OCI-LY7 (cell line): ENCODE measurements around the gene ATP6V1E1. TPM values are rescaled to one million over a fixed set of nuclear protein-coding genes. Genes with fewer than 3 reads are reported as not detected.

Source experiments
- BruUV-seq: library from RNA; stranded (reverse); fragments of 400-500 nt; replicated peaks from 2 replicates; lab custom pipeline; 2021; lab: Mats Ljungman, UMichigan
- CTCF ChIA-PET: fragments of 300-600 bp; sonication (Branson Sonifier 250); formaldehyde crosslinking; loops from one replicate; lab custom pipeline; 2022; ENCODE audit warnings: antibody characterized with exemption; ENCODE audit not compliant: unreplicated experiment; lab: Charles Lee
- POLR2A ChIA-PET: fragments of 300-600 bp; sonication (Branson Sonifier 250); formaldehyde crosslinking; loops from one replicate; lab custom pipeline; 2022; ENCODE audit warnings: antibody characterized with exemption; lab: Charles Lee
- DNase-seq: peaks from one replicate; pipeline ENCODE4 v3.0.0-alpha.2; 2015; ENCODE audit warnings: low spot score
- H2AFZ ChIP-seq: fragments of 200-600 bp; sonication (generic), shearing (Covaris generic); 2 replicates; pipeline ENCODE4 v1.6.1; 2014; ENCODE audit warnings: mild to moderate bottlenecking, antibody characterized with exemption, low read length, moderate library complexity
- H3K27ac ChIP-seq: fragments of 200-600 bp; sonication (generic); 2 replicates; pipeline ENCODE4 v1.5.1; 2014; ENCODE audit warnings: mixed run types, low read depth, mild to moderate bottlenecking, moderate library complexity, low read length, inconsistent platforms; ENCODE audit not compliant: poor library complexity, severe bottlenecking
- H3K36me3 ChIP-seq: fragments of 200-600 bp; sonication (generic); 2 replicates; pipeline ENCODE4 v1.6.1; 2014; ENCODE audit warnings: mild to moderate bottlenecking, antibody characterized with exemption, low read length, moderate library complexity, mixed read lengths; ENCODE audit not compliant: insufficient read depth
- H3K4me1 ChIP-seq: fragments of 200-600 bp; sonication (generic); 2 replicates; pipeline ENCODE4 v1.5.1; 2014; ENCODE audit warnings: mild to moderate bottlenecking, low read length; ENCODE audit not compliant: insufficient read depth, poor library complexity, severe bottlenecking
- H3K4me2 ChIP-seq: fragments of 200-600 bp; sonication (generic); 2 replicates; pipeline ENCODE4 v1.6.1; 2014; ENCODE audit warnings: mild to moderate bottlenecking, low read length
- H3K4me3 ChIP-seq: fragments of 200-600 bp; sonication (generic); 2 replicates; pipeline ENCODE4 v1.5.1; 2014; ENCODE audit warnings: mild to moderate bottlenecking, low read depth, low read length; ENCODE audit not compliant: poor library complexity, severe bottlenecking
- H3K79me2 ChIP-seq: fragments of 200-600 bp; sonication (generic); 2 replicates; pipeline ENCODE4 v1.6.1; 2016; ENCODE audit warnings: low read depth, mild to moderate bottlenecking, low read length, moderate library complexity, mixed read lengths; ENCODE audit not compliant: insufficient read depth
- H3K9me2 ChIP-seq: fragments of 200-600 bp; sonication (generic); 2 replicates; pipeline ENCODE4 v1.6.1; 2016; ENCODE audit warnings: mild to moderate bottlenecking, low read length, mixed read lengths; ENCODE audit not compliant: insufficient read depth
- H3K9me3 ChIP-seq: fragments of 200-600 bp; sonication (generic); 2 replicates; pipeline ENCODE4 v1.6.1; 2014; ENCODE audit warnings: mild to moderate bottlenecking, mixed run types, low read length, mixed read lengths
- H4K20me1 ChIP-seq: fragments of 200-600 bp; sonication (generic); 2 replicates; pipeline ENCODE4 v1.6.1; 2014; ENCODE audit warnings: mild to moderate bottlenecking, antibody characterized with exemption, low read length, moderate library complexity, mixed read lengths; ENCODE audit not compliant: insufficient read depth
- CTCF ChIP-seq: fragments of 200-600 bp; sonication (generic); conservative IDR thresholded peaks from 2 replicates; pipeline ENCODE4 v1.5.1; 2014; ENCODE audit warnings: mild to moderate bottlenecking, antibody characterized with exemption, low read length, moderate library complexity, mixed read lengths
- EZH2phosphoT487 ChIP-seq: fragments of 200-600 bp; sonication (generic); IDR thresholded peaks from 2 replicates; pipeline ENCODE4 v1.6.1; 2018; ENCODE audit warnings: low read depth, borderline replicate concordance, mild to moderate bottlenecking, mixed run types, antibody characterized with exemption, low read length, moderate library complexity, mixed read lengths
- intact Hi-C: fragments of 100-400 bp; cut with micrococcal nuclease; formaldehyde crosslinking; loops from one replicate; pipeline ENCODE4 v1.10.0; 2022; ENCODE audit not compliant: unreplicated experiment
- total RNA-seq, 2 experiments: library from RNA; depleted of rRNA in 1 of 2; stranded (reverse); fragments of >200 nt in 1 of 2; shearing (Covaris generic) in 1 of 2; gene quantifications; 2 replicates each; pipeline ENCODE4 v1.2.3, GENCODE V29; 2014 to 2022

The ATP6V1E1 gene
- total RNA-seq, 2 experiments from 2014 or later = 82.2 to 100 TPM

- ChIA-PET POLR2A (interaction anchor here (0.6 to 0.7 kb wide), 2 partner anchors 130 to 503 kb away, joined by 3 read pairs; no protein-coding TSS in a partner anchor), CTCF (no interaction called here)
- intact Hi-C loops = loop anchor here (10.0 kb wide), 2 partner anchors 141 to 419 kb away; partner anchors contain the start of genes ADA2 and BID
- Histone ChIP-seq H3K4me1 (peaks cover 20% of the 10 kb centered on the region), H3K9me2 (no peaks in the 10 kb centered on the region), H3K9me3 (no peaks in the 10 kb centered on the region), H3K79me2 (peaks cover 10% of the 10 kb centered on the region; the same call in 1 of the 2 replicates), H4K20me1 (no peaks in the 10 kb centered on the region), H3K36me3 (no peaks in the 10 kb centered on the region), H2AFZ (no peak overlapping the region), H3K4me2 (no peak overlapping the region), H3K4me3 (no peak overlapping the region), H3K27ac (no peak overlapping the region)
- BruUV-seq = no TSS peak
- DNase-seq = no peak
- TF ChIP-seq CTCF (no peak), EZH2phosphoT487 (no peak)
These were observed 5.4 kb upstream of the ATP6V1E1 start for GRCh38 chr22:17633998-17634323.

GRCh38 chr22:17633217-17633997, 4.9 kb upstream of the ATP6V1E1 start:
- Histone ChIP-seq H3K9me3 (no peaks in the 10 kb centered on the region), H3K4me3 (no peak overlapping the region), H3K79me2 (peaks cover 13% of the 10 kb centered on the region; the same call in 1 of the 2 replicates), H3K27ac (no peak overlapping the region), H2AFZ (no peak overlapping the region), H3K9me2 (no peaks in the 10 kb centered on the region), H3K4me2 (no peak overlapping the region), H4K20me1 (no peaks in the 10 kb centered on the region), H3K36me3 (no peaks in the 10 kb centered on the region), H3K4me1 (peaks cover 20% of the 10 kb centered on the region)
- ChIA-PET POLR2A (interaction anchor here (0.6 to 1.2 kb wide), 4 partner anchors 33 to 502 kb away, joined by 3 to 10 read pairs (median 4); no protein-coding TSS in a partner anchor), CTCF (no interaction called here)
- intact Hi-C loops = loop anchor here (10.0 kb wide), 2 partner anchors 141 to 419 kb away; partner anchors contain the start of genes ADA2 and BID
- no TSS peak for BruUV-seq
- no peak for DNase-seq
- TF ChIP-seq EZH2phosphoT487 = no peak
- no peak for TF ChIP-seq CTCF

GRCh38 chr22:17631076-17631565, 2.6 kb upstream of the ATP6V1E1 start:
- peaks cover 31% of the 10 kb centered on the region for H3K79me2 ChIP-seq
- H4K20me1 ChIP-seq = no peaks in the 10 kb centered on the region
- H3K27ac ChIP-seq = no peak overlapping the region
- no peak for DNase-seq
- CTCF ChIA-PET = no interaction called here
- BruUV-seq = no TSS peak
- H3K9me2 ChIP-seq = no peaks in the 10 kb centered on the region
- H3K36me3 ChIP-seq = peaks cover 5% of the 10 kb centered on the region; the same call in 1 of the 2 replicates
- intact Hi-C loops = loop anchor here (10.0 kb wide), 2 partner anchors 144 to 416 kb away; partner anchors contain the start of genes ADA2 and BID
- TF ChIP-seq CTCF = no peak
- H3K9me3 ChIP-seq = no peaks in the 10 kb centered on the region
- H3K4me3 ChIP-seq = no peak overlapping the region
- peaks cover 16% of the 10 kb centered on the region for H3K4me1 ChIP-seq
- H3K4me2 ChIP-seq = no peak overlapping the region
- no peak overlapping the region for H2AFZ ChIP-seq
- POLR2A ChIA-PET = interaction anchor here (0.7 to 1.0 kb wide), 2 partner anchors 10 to 392 kb away, joined by 3 to 4 read pairs; no protein-coding TSS in a partner anchor
